Measurements from ENCODE around the gene UBE2L5. TPM values are rescaled to one million over a fixed set of nuclear protein-coding genes. Genes with fewer than 3 reads are reported as not detected.

The UBE2L5 gene
- total and polyA plus RNA-seq, 2 donors (not counting 3 experiments of a cell fraction or from before 2014, with no cell fraction given): not detected

DNA sequence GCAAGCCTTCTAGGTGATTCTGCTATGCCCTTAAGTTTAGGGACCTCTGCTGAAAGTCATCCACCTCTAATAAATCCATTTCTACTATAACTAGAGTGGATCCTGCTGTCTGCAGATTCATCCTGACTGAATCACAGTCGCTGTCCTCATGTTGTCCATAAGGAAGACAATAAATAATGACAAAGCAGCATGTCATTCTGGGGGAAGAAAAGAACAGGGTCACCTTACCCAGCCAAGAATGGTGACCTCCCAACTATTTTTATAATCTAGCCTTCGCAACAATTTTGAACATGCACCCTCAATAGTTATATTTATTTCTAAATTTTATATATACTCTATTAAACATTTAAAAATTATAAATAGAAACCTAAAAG is 45.0 kb upstream of the UBE2L5 start:
- dilution Hi-C loops (cut with MboI; ENCODE audit: extremely low pct_ligation_motif_present, low sequenced_read_pairs) (no loop called here), intact Hi-C loops (cut with micrococcal nuclease) (no loop called here)
- H3K9ac ChIP-seq (replicated peaks; ENCODE audit: extremely low read depth, insufficient read depth, low read length): no peak overlapping the region
- no peak for FAIRE-seq
- no peak overlapping the region for H3K4me2 ChIP-seq (ENCODE audit: insufficient read depth, low read length)
- H3K79me2 ChIP-seq (ENCODE audit: control insufficient read depth, insufficient read depth, low read length): no peaks in the 10 kb centered on the region
- H3K27me3 ChIP-seq (ENCODE audit: control insufficient read depth in 2 of 2, insufficient read depth in 2 of 2, low read length in 2 of 2): peaks cover 2 to 10% of the 10 kb centered on the region in 2 experiments
- H3K9me3 ChIP-seq (replicated peaks; ENCODE audit: control insufficient read depth, insufficient read depth, low read length): no peaks in the 10 kb centered on the region
- DNase-seq (ENCODE audit: low read depth, low spot score): no peak
- H3K9me1 ChIP-seq (replicated peaks; ENCODE audit: control insufficient read depth, extremely low read depth, insufficient read depth, low read length): no peaks in the 10 kb centered on the region
- no peaks in the 10 kb centered on the region for H4K20me1 ChIP-seq (replicated peaks; ENCODE audit: control insufficient read depth, extremely low read depth, insufficient read depth, low read length)
- ChIA-PET POLR2A (no interaction called here), CTCF (no interaction called here)
- H3K36me3 ChIP-seq (ENCODE audit: control insufficient read depth in 2 of 2, extremely low read depth in 1 of 2, insufficient read depth in 2 of 2, low read length in 2 of 2): no peaks in the 10 kb centered on the region
- H3K27ac ChIP-seq (ENCODE audit: insufficient read depth, low read depth, low read length): no peak overlapping the region
- no peak for TF ChIP-seq CTCF (IDR thresholded peaks at IDR 0.05; ENCODE audit: extremely low read depth in 1 of 2, insufficient read depth in 1 of 2, low read depth in 1 of 2, low read length in 2 of 2)
- no peak for TF ChIP-seq MYC (IDR thresholded peaks at IDR 0.05; ENCODE audit: low read depth, low read length)
- TF ChIP-seq JUN (IDR thresholded peaks at IDR 0.05; ENCODE audit: borderline replicate concordance, insufficient read depth, insufficient read length, low read depth): no peak
- TF ChIP-seq EZH2 (IDR thresholded peaks at IDR 0.05; ENCODE audit: borderline replicate concordance, low read depth, low read length, severe bottlenecking): no peak
- no peak for TF ChIP-seq POLR2AphosphoS5 (IDR thresholded peaks at IDR 0.05; ENCODE audit: insufficient read depth, low read depth, low read length)
- no peak for TF ChIP-seq POLR2A (IDR thresholded peaks at IDR 0.05; ENCODE audit: low read depth, low read length)
- no peak for TF ChIP-seq MAX (IDR thresholded peaks at IDR 0.05; ENCODE audit: insufficient read depth, insufficient read length)
- no peak for TF ChIP-seq GATA2 (IDR thresholded peaks at IDR 0.05; ENCODE audit: insufficient read depth, insufficient read length, low read depth, low read length)
- TF ChIP-seq FOS (IDR thresholded peaks at IDR 0.05; ENCODE audit: borderline replicate concordance, insufficient read depth, low read length): no peak
- H2AFZ ChIP-seq (ENCODE audit: low read depth, low read length): no peak overlapping the region
- no peaks in the 10 kb centered on the region for H3K4me1 ChIP-seq (ENCODE audit: control insufficient read depth, extremely low read depth, insufficient read depth, low read length)
- H3K4me3 ChIP-seq (replicated peaks in 1 of 3; ENCODE audit: insufficient read depth in 1 of 3, low read depth in 1 of 3, low read length in 3 of 3): no peak overlapping the region
- BruUV-seq (replicated peaks): no TSS peak

Measured in endothelial cell of umbilical vein (primary cell).